ENCODE data around the gene IPCEF1. TPM values are rescaled to one million over a fixed set of nuclear protein-coding genes. Genes with fewer than 3 reads are reported as not detected.

IPCEF1 gene
- total and polyA plus RNA-seq, 2 of the 4 experiments (the other 2 are of a cell fraction), result under 0.01 to 0.03 TPM

DNA sequence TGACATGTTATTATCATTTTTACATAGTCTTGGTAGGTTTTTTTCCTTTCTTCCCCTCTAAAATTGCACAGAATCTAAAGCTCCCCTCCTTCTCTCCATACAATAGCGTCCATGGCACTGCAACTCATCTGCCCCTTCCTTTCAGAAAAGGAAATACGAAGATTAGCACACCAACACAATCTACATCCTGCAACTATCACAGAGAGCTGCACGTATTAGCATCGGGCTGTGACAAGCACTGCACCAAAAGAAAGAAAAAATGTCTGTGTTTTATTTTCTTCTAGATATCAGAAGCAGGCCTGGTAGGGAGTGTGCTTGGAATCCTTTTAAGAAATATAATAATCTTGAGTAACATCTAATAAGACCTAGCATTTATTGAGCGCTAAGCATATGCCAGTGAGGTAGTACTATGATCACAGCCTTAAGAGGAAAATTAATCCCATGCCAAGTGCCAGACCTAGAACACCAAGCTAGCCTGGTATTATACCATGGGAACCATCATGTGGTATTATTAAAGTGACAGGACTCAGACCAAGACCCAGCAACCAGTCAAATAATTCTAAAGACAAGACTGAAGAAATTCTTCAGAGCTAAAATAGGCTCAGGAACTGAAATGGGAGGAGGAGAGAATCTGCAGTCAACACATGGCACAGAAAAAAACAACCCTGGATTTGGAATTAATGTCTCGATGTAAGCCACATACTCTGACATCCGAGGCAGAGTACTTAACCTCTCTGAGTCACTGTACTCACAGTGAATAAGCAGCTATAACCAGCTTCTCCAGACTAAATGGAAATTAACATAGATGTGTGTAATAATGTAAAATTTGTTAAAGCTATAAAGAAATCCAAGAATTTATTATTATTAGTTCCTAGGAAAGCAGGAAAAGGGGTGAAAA is 124.3 kb downstream of the IPCEF1 start:
- H3K79me1 ChIP-seq (ENCODE audit: low read depth in 1 of 2, low read length in 2 of 2), result no peaks in the 10 kb centered on the region
- no TSS peak for BruUV-seq (replicated peaks)
- no peaks in the 10 kb centered on the region for H4K20me1 ChIP-seq (ENCODE audit: insufficient read depth, low read length)
- in situ Hi-C loops (cut with MboI; ENCODE audit: low sequenced_read_pairs) (no loop called here), intact Hi-C loops (cut with micrococcal nuclease) (no loop called here), dilution Hi-C loops (cut with HindIII; ENCODE audit: low sequenced_read_pairs, unreplicated experiment) (no loop called here)
- H2AK5ac ChIP-seq (ENCODE audit: low read depth, low read length), result no peak overlapping the region
- no peak overlapping the region for H3K9ac ChIP-seq (ENCODE audit: low read depth, low read length)
- no peak overlapping the region for H3K56ac ChIP-seq (ENCODE audit: extremely low read depth, insufficient read depth, low read length)
- no peak overlapping the region for H2BK20ac ChIP-seq (ENCODE audit: low read depth, low read length)
- no peak overlapping the region for H4K5ac ChIP-seq (ENCODE audit: low read depth, low read length)
- no CpG with 5 or more reads among the region's 7 CpGs for WGBS, 2 experiments (ENCODE audit: extremely low coverage in 2 of 2, insufficient read length in 1 of 2)
- H2BK15ac ChIP-seq (ENCODE audit: low read depth, low read length), result no peak overlapping the region
- H3K36me3 ChIP-seq (ENCODE audit: control insufficient read depth, insufficient read depth, low read length), result no peaks in the 10 kb centered on the region
- no peak overlapping the region for H2AK9ac ChIP-seq (replicated peaks; ENCODE audit: low read depth, low read length, poor library complexity)
- H3K27me3 ChIP-seq (ENCODE audit: control insufficient read depth, insufficient read depth, low read length), result no peaks in the 10 kb centered on the region
- ATAC-seq (ENCODE audit: low read depth), result peak; percentile 63; the same call in 1 of the 2 replicates
- H3K9me1 ChIP-seq (ENCODE audit: insufficient read depth, low read length), result peaks cover 3% of the 10 kb centered on the region; the same call in 1 of the 2 replicates
- peak; percentile 39 for DNase-seq
- no peak overlapping the region for H3K14ac ChIP-seq (replicated peaks; ENCODE audit: low read depth, low read length)
- no peak overlapping the region for H4K8ac ChIP-seq (ENCODE audit: low read depth in 2 of 2, low read length in 2 of 2)
- H2AFZ ChIP-seq (replicated peaks; ENCODE audit: low read length, poor library complexity), result no peak overlapping the region
- no peaks in the 10 kb centered on the region for H3K9me3 ChIP-seq (ENCODE audit: control insufficient read depth, insufficient read depth, low read length)
- no peak overlapping the region for H3K18ac ChIP-seq (ENCODE audit: low read depth, low read length)
- no peak overlapping the region for H3K27ac ChIP-seq (ENCODE audit: insufficient read depth, low read length)
- H3K23ac ChIP-seq (ENCODE audit: low read depth, low read length), result no peak overlapping the region
- H3K4me2 ChIP-seq (ENCODE audit: low read depth, low read length), result no peak overlapping the region
- no peak overlapping the region for H3K4ac ChIP-seq (ENCODE audit: low read depth, low read length)
- no peak overlapping the region for H4K91ac ChIP-seq (ENCODE audit: insufficient read depth, low read depth, low read length)
- no peak overlapping the region for H3K4me3 ChIP-seq (ENCODE audit: insufficient read depth, low read depth, low read length)
- ChIA-PET POLR2A (ENCODE audit: unreplicated experiment) (no interaction called here), CTCF (interaction anchor here (0.5 kb wide), 1 partner anchor 329 kb away, joined by 3 read pairs; no protein-coding TSS in a partner anchor)
- no peak overlapping the region for H2BK5ac ChIP-seq (ENCODE audit: low read depth, low read length, poor library complexity, severe bottlenecking)
- H3K4me1 ChIP-seq (ENCODE audit: control insufficient read depth, insufficient read depth, low read length), result peaks cover 5% of the 10 kb centered on the region; the same call in 1 of the 2 replicates
- no peak overlapping the region for H2BK120ac ChIP-seq (ENCODE audit: low read depth, low read length)
- TF ChIP-seq CTCF (conservative IDR thresholded peaks at IDR 0.05; ENCODE audit: low read depth, low read length) (no peak), RCOR1 (IDR thresholded peaks at IDR 0.05; ENCODE audit: insufficient replicate concordance, low read length) (no peak), RAD21 (IDR thresholded peaks at IDR 0.05; ENCODE audit: low read length) (no peak), RFX5 (IDR thresholded peaks at IDR 0.05; ENCODE audit: low read depth, low read length) (no peak), CEBPB (IDR thresholded peaks at IDR 0.05; ENCODE audit: low read depth, low read length) (no peak), MAFK (IDR thresholded peaks at IDR 0.05; ENCODE audit: low read depth, low read length) (no peak), MAZ (IDR thresholded peaks at IDR 0.05; ENCODE audit: borderline replicate concordance, low read depth, low read length) (no peak), CHD1 (IDR thresholded peaks at IDR 0.05; ENCODE audit: low read depth, low read length) (no peak), SMC3 (IDR thresholded peaks at IDR 0.05; ENCODE audit: low read depth, low read length) (no peak), FOS (IDR thresholded peaks at IDR 0.05; ENCODE audit: low read depth, low read length) (no peak), MXI1 (IDR thresholded peaks at IDR 0.05; ENCODE audit: borderline replicate concordance, low read depth, low read length) (no peak), NFE2L2 (IDR thresholded peaks at IDR 0.05; ENCODE audit: low read depth, low read length) (no peak), POLR2A (IDR thresholded peaks at IDR 0.05; ENCODE audit: low read depth, low read length) (no peak)
- TF ChIP-seq, protein P1, sequence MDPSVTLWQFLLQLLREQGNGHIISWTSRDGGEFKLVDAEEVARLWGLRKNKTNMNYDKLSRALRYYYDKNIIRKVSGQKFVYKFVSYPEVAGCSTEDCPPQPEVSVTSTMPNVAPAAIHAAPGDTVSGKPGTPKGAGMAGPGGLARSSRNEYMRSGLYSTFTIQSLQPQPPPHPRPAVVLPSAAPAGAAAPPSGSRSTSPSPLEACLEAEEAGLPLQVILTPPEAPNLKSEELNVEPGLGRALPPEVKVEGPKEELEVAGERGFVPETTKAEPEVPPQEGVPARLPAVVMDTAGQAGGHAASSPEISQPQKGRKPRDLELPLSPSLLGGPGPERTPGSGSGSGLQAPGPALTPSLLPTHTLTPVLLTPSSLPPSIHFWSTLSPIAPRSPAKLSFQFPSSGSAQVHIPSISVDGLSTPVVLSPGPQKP (IDR thresholded peaks at IDR 0.05; ENCODE audit: borderline replicate concordance, low read depth, low read length), result no peak
- TF ChIP-seq, protein P2, sequence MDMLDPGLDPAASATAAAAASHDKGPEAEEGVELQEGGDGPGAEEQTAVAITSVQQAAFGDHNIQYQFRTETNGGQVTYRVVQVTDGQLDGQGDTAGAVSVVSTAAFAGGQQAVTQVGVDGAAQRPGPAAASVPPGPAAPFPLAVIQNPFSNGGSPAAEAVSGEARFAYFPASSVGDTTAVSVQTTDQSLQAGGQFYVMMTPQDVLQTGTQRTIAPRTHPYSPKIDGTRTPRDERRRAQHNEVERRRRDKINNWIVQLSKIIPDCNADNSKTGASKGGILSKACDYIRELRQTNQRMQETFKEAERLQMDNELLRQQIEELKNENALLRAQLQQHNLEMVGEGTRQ (IDR thresholded peaks at IDR 0.05; ENCODE audit: low read depth, low read length), result no peak
